Astrocyte (in vitro differentiated cells and primary cell): ENCODE measurements around the gene RXRB. TPM values are rescaled to one million over a fixed set of nuclear protein-coding genes. Genes with fewer than 3 reads are reported as not detected.

ENCODE experiments used
- DNase-seq: peaks from one replicate; pipeline ENCODE4 v3.0.0-alpha.2; 2010; ENCODE audit warnings: low read depth
- FAIRE-seq: peaks from 2 replicates; lab custom pipeline; 2011; peaks lifted over from hg19 to GRCh38; lab: Jason Lieb, UNC
- H2AFZ ChIP-seq: 2 replicates; pipeline ENCODE4 v1.6.0; 2012; ENCODE audit warnings: low read depth, low read length, inconsistent platforms
- H3K27ac ChIP-seq: 2 replicates; pipeline ENCODE4 v1.5.1; 2011; ENCODE audit warnings: low read depth, low read length, inconsistent platforms
- H3K27me3 ChIP-seq: 2 replicates; pipeline ENCODE4 v1.6.0; 2011; ENCODE audit warnings: low read length, inconsistent platforms; ENCODE audit not compliant: insufficient read depth
- H3K36me3 ChIP-seq: 2 replicates; pipeline ENCODE4 v1.5.1; 2011; ENCODE audit warnings: low read length, inconsistent platforms; ENCODE audit not compliant: insufficient read depth
- H3K4me1 ChIP-seq: 2 replicates; pipeline ENCODE4 v1.5.1; 2011; ENCODE audit warnings: low read length, inconsistent platforms; ENCODE audit not compliant: insufficient read depth
- H3K4me2 ChIP-seq: 2 replicates; pipeline ENCODE4 v1.6.0; 2012; ENCODE audit warnings: low read length, inconsistent platforms
- H3K4me3 ChIP-seq: 2 replicates; pipeline ENCODE4 v1.5.1; 2011; ENCODE audit warnings: low read depth, mild to moderate bottlenecking, low read length, inconsistent platforms; ENCODE audit not compliant: insufficient read depth
- H3K79me2 ChIP-seq: 2 replicates; pipeline ENCODE4 v1.6.0; 2012; ENCODE audit warnings: mild to moderate bottlenecking, low read length, inconsistent platforms; ENCODE audit not compliant: insufficient read depth
- H3K9ac ChIP-seq: 2 replicates; pipeline ENCODE4 v1.6.0; 2012; ENCODE audit warnings: mild to moderate bottlenecking, low read length, inconsistent platforms
- H3K9me3 ChIP-seq: 2 replicates; pipeline ENCODE4 v1.5.1; 2012; ENCODE audit warnings: low read depth, mild to moderate bottlenecking, low read length, inconsistent platforms; ENCODE audit not compliant: insufficient read depth
- H4K20me1 ChIP-seq: 2 replicates; pipeline ENCODE4 v1.6.0; 2012; ENCODE audit warnings: low read length, inconsistent platforms; ENCODE audit not compliant: insufficient read depth
- H3K27ac Mint-ChIP-seq: one replicate; pipeline ENCODE4 v1.8.0; 2021; ENCODE audit warnings: mild to moderate bottlenecking, mixed read lengths; ENCODE audit not compliant: unreplicated experiment
- H3K27me3 Mint-ChIP-seq: one replicate; pipeline ENCODE4 v1.8.0; 2021; ENCODE audit warnings: low read depth, mixed read lengths; ENCODE audit not compliant: unreplicated experiment
- H3K36me3 Mint-ChIP-seq: one replicate; pipeline ENCODE4 v1.8.0; 2021; ENCODE audit warnings: low read depth, mixed read lengths; ENCODE audit not compliant: unreplicated experiment
- H3K4me1 Mint-ChIP-seq: one replicate; pipeline ENCODE4 v1.8.0; 2021; ENCODE audit warnings: low read depth, mixed read lengths; ENCODE audit not compliant: unreplicated experiment
- H3K4me3 Mint-ChIP-seq: one replicate; pipeline ENCODE4 v1.8.0; 2021; ENCODE audit warnings: mild to moderate bottlenecking, moderate library complexity, mixed read lengths; ENCODE audit not compliant: unreplicated experiment
- H3K9me3 Mint-ChIP-seq: one replicate; pipeline ENCODE4 v1.8.0; 2021; ENCODE audit warnings: mild to moderate bottlenecking, mixed read lengths; ENCODE audit not compliant: unreplicated experiment
- CTCF ChIP-seq: IDR thresholded peaks from 2 replicates; pipeline ENCODE4 v1.5.1; 2011; ENCODE audit warnings: low read depth, mild to moderate bottlenecking, inconsistent platforms, low read length, moderate library complexity; ENCODE audit not compliant: insufficient read depth
- EZH2 ChIP-seq: IDR thresholded peaks from 2 replicates; pipeline ENCODE4 v1.6.1; 2012; ENCODE audit warnings: mild to moderate bottlenecking, low read length, inconsistent platforms; ENCODE audit not compliant: insufficient read depth
- microRNA-seq: library from miRNA; unstranded; fragments of <30 nt; microRNA quantifications from one replicate; pipeline ENCODE4 v1.2.0, GENCODE V29; 2020
- total RNA-seq: library from RNA; stranded (reverse); gene quantifications from 2 replicates; pipeline ENCODE4 v1.2.1, GENCODE V29; 2021

The RXRB gene
- total RNA-seq, 1 donor from 2014 or later: 34.0 TPM

- Histone ChIP-seq H3K27ac (no peak overlapping the region), H2AFZ (no peak overlapping the region), H4K20me1 (no peaks in the 10 kb centered on the region), H3K4me1 (no peaks in the 10 kb centered on the region), H3K4me3 (no peak overlapping the region), H3K27me3 (peaks cover 18% of the 10 kb centered on the region), H3K36me3 (no peaks in the 10 kb centered on the region), H3K9ac (no peak overlapping the region), H3K4me2 (peak overlapping the region; percentile 26), H3K79me2 (no peaks in the 10 kb centered on the region), H3K9me3 (no peaks in the 10 kb centered on the region)
- Mint-ChIP-seq H3K27me3 (peaks cover 6% of the 10 kb centered on the region), H3K4me3 (no peak overlapping the region), H3K4me1 (no peaks in the 10 kb centered on the region), H3K36me3 (no peaks in the 10 kb centered on the region), H3K9me3 (peaks cover 10% of the 10 kb centered on the region), H3K27ac (no peak overlapping the region)
- FAIRE-seq (no peak), DNase-seq (peak; percentile 23)
- TF ChIP-seq EZH2 (no peak), CTCF (peak; percentile 92)
These were observed 52.4 kb downstream of the RXRB start for GRCh38 chr6:33147807-33148666.

- H3K36me3 ChIP-seq: no peaks in the 10 kb centered on the region
- no peak overlapping the region for H2AFZ ChIP-seq
- FAIRE-seq: no peak
- DNase-seq: peak; percentile 4
- H4K20me1 ChIP-seq: no peaks in the 10 kb centered on the region
- H3K4me1 ChIP-seq: no peaks in the 10 kb centered on the region
- H3K4me1 Mint-ChIP-seq: no peaks in the 10 kb centered on the region
- H3K4me2 ChIP-seq: no peak overlapping the region
- peaks cover 26% of the 10 kb centered on the region for H3K27me3 ChIP-seq
- H3K27ac ChIP-seq: no peak overlapping the region
- peaks cover 22% of the 10 kb centered on the region for H3K27me3 Mint-ChIP-seq
- H3K4me3 Mint-ChIP-seq: no peak overlapping the region
- no peaks in the 10 kb centered on the region for H3K79me2 ChIP-seq
- no peak overlapping the region for H3K27ac Mint-ChIP-seq
- no peak overlapping the region for H3K9ac ChIP-seq
- TF ChIP-seq CTCF: no peak
- TF ChIP-seq EZH2: no peak
- no peaks in the 10 kb centered on the region for H3K9me3 Mint-ChIP-seq
- H3K4me3 ChIP-seq: no peak overlapping the region
- H3K36me3 Mint-ChIP-seq: peaks cover 2% of the 10 kb centered on the region
- no peaks in the 10 kb centered on the region for H3K9me3 ChIP-seq
These were observed 56.1 kb downstream of the RXRB start for GRCh38 chr6:33144373-33144772.

Small RNAs within 50 kb of the gene (microRNA-seq; reads per million reads assigned to microRNA genes)
- gene MIR219A1: 8.8 reads per million, percentile 32 among the genes with 10 or more reads in this experiment

Other genes with a start within 250 kb of the RXRB start
- gene HLA-DMA, start 247.6 kb downstream of the RXRB start, total RNA-seq: 5.2 and 8.1 TPM in 2 replicates
- 213 and 234 TPM in 2 replicates for gene BRD2, start 232.1 kb downstream of the RXRB start, total RNA-seq
- 0.48 and 0.89 TPM in 2 replicates for gene HLA-DOA, start 191.1 kb downstream of the RXRB start, total RNA-seq
- gene HLA-DPA1, start 127.0 kb downstream of the RXRB start, total RNA-seq: 0.50 and 1.7 TPM in 2 replicates
- gene HLA-DPB1, start 124.7 kb downstream of the RXRB start, total RNA-seq: 2.7 and 3.4 TPM in 2 replicates
- 1.3 and 2.2 TPM in 2 replicates for gene COL11A2, start 8.2 kb downstream of the RXRB start, total RNA-seq
- 150 and 164 TPM in 2 replicates for gene SLC39A7, start 202 bp upstream of the RXRB start, total RNA-seq
- gene HSD17B8, start 4.0 kb upstream of the RXRB start, total RNA-seq: 2.1 and 2.6 TPM in 2 replicates
- gene RING1, start 7.8 kb upstream of the RXRB start, total RNA-seq: 30.8 and 31.1 TPM in 2 replicates
- gene VPS52, start 71.2 kb upstream of the RXRB start, total RNA-seq: 29.9 and 30.6 TPM in 2 replicates
- 1,911 and 2,061 TPM in 2 replicates for gene RPS18, start 71.4 kb upstream of the RXRB start, total RNA-seq
- gene B3GALT4, start 76.5 kb upstream of the RXRB start, total RNA-seq: 1.5 and 1.8 TPM in 2 replicates
- gene WDR46, start 88.6 kb upstream of the RXRB start, total RNA-seq: 59.7 and 63.7 TPM in 2 replicates
- gene PFDN6, start 88.9 kb upstream of the RXRB start, total RNA-seq: 54.8 and 56.7 TPM in 2 replicates
- gene RGL2, start 98.3 kb upstream of the RXRB start, total RNA-seq: 36.5 and 38.9 TPM in 2 replicates
- 128 and 152 TPM in 2 replicates for gene TAPBP, start 113.4 kb upstream of the RXRB start, total RNA-seq
- gene ZBTB22, start 117.1 kb upstream of the RXRB start, total RNA-seq: 13.1 and 17.3 TPM in 2 replicates
- gene DAXX, start 122.3 kb upstream of the RXRB start, total RNA-seq: 28.6 and 32.0 TPM in 2 replicates
- 2.9 and 4.2 TPM in 2 replicates for gene KIFC1, start 191.2 kb upstream of the RXRB start, total RNA-seq
- gene PHF1, start 210.3 kb upstream of the RXRB start, total RNA-seq: 29.7 and 34.3 TPM in 2 replicates
- 232 and 256 TPM in 2 replicates for gene CUTA, start 217.4 kb upstream of the RXRB start, total RNA-seq
- 34.5 and 36.1 TPM in 2 replicates for gene SYNGAP1, start 219.4 kb upstream of the RXRB start, total RNA-seq